ENCODE data around the gene SIGLEC7.

Gene SIGLEC7

GRCh38 chr19:51124216-51124615 lies 17.9 kb upstream of the SIGLEC7 start:
- Histone ChIP-seq H3K36me3 (ENCODE audit: insufficient read depth, insufficient read length, low read length) (no peaks in the 10 kb centered on the region), H3K4me1 (ENCODE audit: insufficient read depth, insufficient read length) (peaks cover 9% of the 10 kb centered on the region), H3K27me3 (ENCODE audit: insufficient read depth, insufficient read length) (no peaks in the 10 kb centered on the region), H3K9ac (ENCODE audit: insufficient read length, low read depth) (no peak overlapping the region), H3K4me3 (ENCODE audit: insufficient read length, low read depth) (no peak overlapping the region), H3K9me3 (ENCODE audit: insufficient read depth, low read length) (no peaks in the 10 kb centered on the region)
- TF ChIP-seq YY1 (IDR thresholded peaks at IDR 0.05; ENCODE audit: insufficient read depth, insufficient read length) (no peak), ZNF274 (IDR thresholded peaks at IDR 0.05; ENCODE audit: low read depth, low read length) (no peak), SUZ12 (IDR thresholded peaks at IDR 0.05; ENCODE audit: extremely low read depth, insufficient read depth, insufficient read length) (no peak)
- DNase-seq (ENCODE audit: low read depth, low spot score): no peak

- H3K27me3 ChIP-seq (ENCODE audit: insufficient read depth, insufficient read length): no peaks in the 10 kb centered on the region
- H3K36me3 ChIP-seq (ENCODE audit: insufficient read depth, insufficient read length, low read length): no peaks in the 10 kb centered on the region
- no peak within 1 kb of the TSS for H3K4me3 ChIP-seq (ENCODE audit: insufficient read length, low read depth)
Measured at GRCh38 chr19:51124729-51125128, 17.4 kb upstream of the SIGLEC7 start, which contains the start of gene SIGLEC9. SIGLEC9 (plus strand) TSS chr19:51124906; CDS start chr19:51124975, 69 bp downstream.

GRCh38 chr19:51125421-51126075 lies 16.6 kb upstream of the SIGLEC7 start:
- Histone ChIP-seq H3K9me3 (ENCODE audit: insufficient read depth, low read length) (no peaks in the 10 kb centered on the region), H3K27me3 (ENCODE audit: insufficient read depth, insufficient read length) (no peaks in the 10 kb centered on the region), H3K4me1 (ENCODE audit: insufficient read depth, insufficient read length) (peaks cover 5% of the 10 kb centered on the region), H3K9ac (ENCODE audit: insufficient read length, low read depth) (no peak overlapping the region), H3K36me3 (ENCODE audit: insufficient read depth, insufficient read length, low read length) (no peaks in the 10 kb centered on the region), H3K4me3 (ENCODE audit: insufficient read length, low read depth) (no peak overlapping the region)
- no peak for DNase-seq (ENCODE audit: low read depth, low spot score)
- TF ChIP-seq SUZ12 (IDR thresholded peaks at IDR 0.05; ENCODE audit: extremely low read depth, insufficient read depth, insufficient read length) (no peak), YY1 (IDR thresholded peaks at IDR 0.05; ENCODE audit: insufficient read depth, insufficient read length) (no peak), ZNF274 (IDR thresholded peaks at IDR 0.05; ENCODE audit: low read depth, low read length) (no peak)

More at GRCh38 chr19:51124729-51125128, 17.4 kb upstream of the SIGLEC7 start, which contains the start of gene SIGLEC9:
- H3K4me1 ChIP-seq (ENCODE audit: insufficient read depth, insufficient read length): peaks cover 7% of the 10 kb centered on the region
- H3K9me3 ChIP-seq (ENCODE audit: insufficient read depth, low read length): no peaks in the 10 kb centered on the region
- TF ChIP-seq SUZ12 (IDR thresholded peaks at IDR 0.05; ENCODE audit: extremely low read depth, insufficient read depth, insufficient read length) (no peak), ZNF274 (IDR thresholded peaks at IDR 0.05; ENCODE audit: low read depth, low read length) (no peak), YY1 (IDR thresholded peaks at IDR 0.05; ENCODE audit: insufficient read depth, insufficient read length) (no peak)
- H3K9ac ChIP-seq (ENCODE audit: insufficient read length, low read depth): no peak within 1 kb of the TSS
- no peak for DNase-seq (ENCODE audit: low read depth, low spot score)

GRCh38 chr19:51127032-51127431 lies 15.1 kb upstream of the SIGLEC7 start:
- no peak for TF ChIP-seq YY1 (IDR thresholded peaks at IDR 0.05; ENCODE audit: insufficient read depth, insufficient read length)
- no peak for TF ChIP-seq SUZ12 (IDR thresholded peaks at IDR 0.05; ENCODE audit: extremely low read depth, insufficient read depth, insufficient read length)
- TF ChIP-seq ZNF274 (IDR thresholded peaks at IDR 0.05; ENCODE audit: low read depth, low read length): no peak
- no peaks in the 10 kb centered on the region for H3K36me3 ChIP-seq (ENCODE audit: insufficient read depth, insufficient read length, low read length)
- H3K9me3 ChIP-seq (ENCODE audit: insufficient read depth, low read length): no peaks in the 10 kb centered on the region
- peaks cover 5% of the 10 kb centered on the region for H3K4me1 ChIP-seq (ENCODE audit: insufficient read depth, insufficient read length)
- H3K4me3 ChIP-seq (ENCODE audit: insufficient read length, low read depth): no peak overlapping the region
- H3K9ac ChIP-seq (ENCODE audit: insufficient read length, low read depth): no peak overlapping the region
- H3K27me3 ChIP-seq (ENCODE audit: insufficient read depth, insufficient read length): no peaks in the 10 kb centered on the region
- no peak for DNase-seq (ENCODE audit: low read depth, low spot score)

GRCh38 chr19:51127755-51128154 lies 14.3 kb upstream of the SIGLEC7 start:
- no peak for DNase-seq (ENCODE audit: low read depth, low spot score)
- H3K4me3 ChIP-seq (ENCODE audit: insufficient read length, low read depth): no peak overlapping the region
- no peaks in the 10 kb centered on the region for H3K36me3 ChIP-seq (ENCODE audit: insufficient read depth, insufficient read length, low read length)
- H3K4me1 ChIP-seq (ENCODE audit: insufficient read depth, insufficient read length): peaks cover 5% of the 10 kb centered on the region
- no peak for TF ChIP-seq YY1 (IDR thresholded peaks at IDR 0.05; ENCODE audit: insufficient read depth, insufficient read length)
- no peak for TF ChIP-seq SUZ12 (IDR thresholded peaks at IDR 0.05; ENCODE audit: extremely low read depth, insufficient read depth, insufficient read length)
- TF ChIP-seq ZNF274 (IDR thresholded peaks at IDR 0.05; ENCODE audit: low read depth, low read length): no peak
- no peaks in the 10 kb centered on the region for H3K27me3 ChIP-seq (ENCODE audit: insufficient read depth, insufficient read length)
- no peak overlapping the region for H3K9ac ChIP-seq (ENCODE audit: insufficient read length, low read depth)
- no peaks in the 10 kb centered on the region for H3K9me3 ChIP-seq (ENCODE audit: insufficient read depth, low read length)

GRCh38 chr19:51128227-51128626 lies 13.9 kb upstream of the SIGLEC7 start:
- no peak for DNase-seq (ENCODE audit: low read depth, low spot score)
- Histone ChIP-seq H3K4me1 (ENCODE audit: insufficient read depth, insufficient read length) (peaks cover 2% of the 10 kb centered on the region), H3K9ac (ENCODE audit: insufficient read length, low read depth) (no peak overlapping the region), H3K27me3 (ENCODE audit: insufficient read depth, insufficient read length) (no peaks in the 10 kb centered on the region), H3K36me3 (ENCODE audit: insufficient read depth, insufficient read length, low read length) (no peaks in the 10 kb centered on the region), H3K9me3 (ENCODE audit: insufficient read depth, low read length) (no peaks in the 10 kb centered on the region), H3K4me3 (ENCODE audit: insufficient read length, low read depth) (no peak overlapping the region)
- no peak for TF ChIP-seq ZNF274 (IDR thresholded peaks at IDR 0.05; ENCODE audit: low read depth, low read length)
- TF ChIP-seq YY1 (IDR thresholded peaks at IDR 0.05; ENCODE audit: insufficient read depth, insufficient read length): no peak
- TF ChIP-seq SUZ12 (IDR thresholded peaks at IDR 0.05; ENCODE audit: extremely low read depth, insufficient read depth, insufficient read length): no peak

GRCh38 chr19:51129716-51130115 lies 12.4 kb upstream of the SIGLEC7 start:
- no peak overlapping the region for H3K9ac ChIP-seq (ENCODE audit: insufficient read length, low read depth)
- H3K9me3 ChIP-seq (ENCODE audit: insufficient read depth, low read length): 0 out of 2 replicates have a peak, but pooled peaks cover under 1% of the 10 kb centered on the region
- H3K4me1 ChIP-seq (ENCODE audit: insufficient read depth, insufficient read length): no peaks in the 10 kb centered on the region
- TF ChIP-seq YY1 (IDR thresholded peaks at IDR 0.05; ENCODE audit: insufficient read depth, insufficient read length) (no peak), SUZ12 (IDR thresholded peaks at IDR 0.05; ENCODE audit: extremely low read depth, insufficient read depth, insufficient read length) (no peak), ZNF274 (IDR thresholded peaks at IDR 0.05; ENCODE audit: low read depth, low read length) (no peak)
- H3K4me3 ChIP-seq (ENCODE audit: insufficient read length, low read depth): no peak overlapping the region
- H3K27me3 ChIP-seq (ENCODE audit: insufficient read depth, insufficient read length): no peaks in the 10 kb centered on the region
- no peaks in the 10 kb centered on the region for H3K36me3 ChIP-seq (ENCODE audit: insufficient read depth, insufficient read length, low read length)
- no peak for DNase-seq (ENCODE audit: low read depth, low spot score)
